ENCODE data around the gene SLFN13.
"Not testable (repeated sequence)": the region's sequence is repeated elsewhere in the genome, so short reads cannot be mapped to it uniquely, and the experiment has no call there.

SLFN13 gene

DNA sequence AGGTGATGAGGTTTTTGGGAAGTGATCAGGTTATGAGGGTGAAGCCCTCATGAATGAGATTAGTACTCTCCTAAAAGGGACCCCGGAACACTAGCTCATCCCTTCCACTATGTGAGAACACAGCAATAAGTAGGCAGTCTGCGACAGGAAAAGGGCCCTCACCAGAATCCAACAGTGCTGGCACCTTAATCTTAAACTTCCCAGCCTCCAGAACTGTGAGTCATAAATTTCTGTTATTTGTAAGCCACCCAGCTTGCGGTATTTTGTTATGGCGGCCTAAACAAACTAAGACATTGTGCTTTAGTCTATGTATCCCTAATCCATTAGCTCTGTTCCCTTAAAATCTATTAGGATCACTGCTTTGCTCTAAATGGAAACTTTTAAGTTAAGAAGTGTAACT, 24.8 kb downstream of the SLFN13 start:
- POLR2A ChIA-PET, result interaction anchor here (1.1 kb wide), 1 partner anchor 10 kb away, joined by 3 read pairs; no protein-coding TSS in a partner anchor
- no peak for TF ChIP-seq ZNF777 (tag by site-specific recombination; IDR thresholded peaks at IDR 0.05; ENCODE audit: borderline replicate concordance)
- no peaks in the 10 kb centered on the region; a peak in 1 of 3 replicates for H3K36me3 ChIP-seq (ENCODE audit: control insufficient read depth in 2 of 2, insufficient read depth in 1 of 2, low read length in 2 of 2)
- no peaks in the 10 kb centered on the region; the same call in 1 of the 2 replicates for H3K9me3 ChIP-seq (ENCODE audit: control insufficient read depth, insufficient read depth, low read depth, low read length)
- CTCF ChIA-PET, result no interaction called here
- H3K4me1 ChIP-seq (ENCODE audit: control insufficient read depth, insufficient read depth, low read length), result no peaks in the 10 kb centered on the region
- no peak overlapping the region for H3K4me3 ChIP-seq (ENCODE audit: low read depth, low read length)
- no peak overlapping the region for H3K27ac ChIP-seq (ENCODE audit: extremely low read depth, low read depth, low read length)

DNA sequence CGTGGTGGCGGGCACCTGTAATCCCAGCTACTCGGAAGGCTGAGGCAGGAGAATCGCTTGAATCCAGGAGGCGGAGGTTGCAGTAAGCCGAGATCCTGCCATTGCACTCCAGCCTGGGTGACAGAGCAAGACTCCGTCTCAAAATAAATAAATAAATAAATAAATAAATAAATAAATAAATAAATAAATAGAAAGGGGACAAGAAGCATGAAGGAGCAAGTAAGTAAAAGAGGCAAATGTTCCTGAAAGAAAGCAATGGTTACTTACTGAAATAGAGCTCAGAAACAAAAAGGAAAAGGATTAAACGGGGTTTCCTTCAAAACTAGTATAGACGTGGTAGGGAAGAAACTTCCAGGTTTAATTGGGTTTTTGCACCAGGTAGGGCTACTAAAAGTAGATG, 27.5 kb downstream of the SLFN13 start:
- H3K4me1 ChIP-seq (ENCODE audit: control insufficient read depth, insufficient read depth, low read length); CTCF ChIA-PET; H3K4me3 ChIP-seq (ENCODE audit: low read depth, low read length); POLR2A ChIA-PET; H3K27ac ChIP-seq (ENCODE audit: extremely low read depth, low read depth, low read length); H3K36me3 ChIP-seq (ENCODE audit: control insufficient read depth in 2 of 2, insufficient read depth in 1 of 2, low read length in 2 of 2); H3K9me3 ChIP-seq (ENCODE audit: control insufficient read depth, insufficient read depth, low read depth, low read length): not testable (repeated sequence)
- TF ChIP-seq ZNF404 (tag by site-specific recombination; IDR thresholded peaks at IDR 0.05), result peak; percentile 73; the same call in 1 of the 2 replicates
- TF ChIP-seq ZNF560 (tag by site-specific recombination; IDR thresholded peaks at IDR 0.05; ENCODE audit: borderline replicate concordance), result peak; percentile 84; the same call in 1 of the 2 replicates
- 0 out of 2 replicates have a peak, but pooled peaks have one; percentile 13 for TF ChIP-seq ZNF341 (tag by site-specific recombination; IDR thresholded peaks at IDR 0.05; ENCODE audit: low read depth)
- TF ChIP-seq RBAK (tag by site-specific recombination; IDR thresholded peaks at IDR 0.05), result 0 out of 2 replicates have a peak, but pooled peaks have one; percentile 37
- peak; percentile 47; the same call in 1 of the 2 replicates for TF ChIP-seq ZNF292 (tag by site-specific recombination; IDR thresholded peaks at IDR 0.05; ENCODE audit: borderline replicate concordance, low read depth)
- TF ChIP-seq ZNF223 (tag by site-specific recombination; IDR thresholded peaks at IDR 0.05), result peak; percentile 69; the same call in 1 of the 2 replicates
- peak; percentile 89 for TF ChIP-seq ZNF394 (tag by site-specific recombination; IDR thresholded peaks at IDR 0.05; ENCODE audit: borderline replicate concordance)
- TF ChIP-seq ZNF629 (tag by site-specific recombination; IDR thresholded peaks at IDR 0.05), result peak; percentile 45; the same call in 1 of the 2 replicates
- peak; percentile 68 for TF ChIP-seq ZBTB8A (tag by site-specific recombination; IDR thresholded peaks at IDR 0.05)
- peak; percentile 48; the same call in 1 of the 2 replicates for TF ChIP-seq ZNF791 (tag by site-specific recombination; IDR thresholded peaks at IDR 0.05)
- peak; percentile 75 for TF ChIP-seq ZNF623 (tag by site-specific recombination; IDR thresholded peaks at IDR 0.05)
- TF ChIP-seq ZNF654 (tag by site-specific recombination; IDR thresholded peaks at IDR 0.05; ENCODE audit: low read depth), result peak; percentile 18; the same call in 1 of the 2 replicates
- TF ChIP-seq, protein P1, sequence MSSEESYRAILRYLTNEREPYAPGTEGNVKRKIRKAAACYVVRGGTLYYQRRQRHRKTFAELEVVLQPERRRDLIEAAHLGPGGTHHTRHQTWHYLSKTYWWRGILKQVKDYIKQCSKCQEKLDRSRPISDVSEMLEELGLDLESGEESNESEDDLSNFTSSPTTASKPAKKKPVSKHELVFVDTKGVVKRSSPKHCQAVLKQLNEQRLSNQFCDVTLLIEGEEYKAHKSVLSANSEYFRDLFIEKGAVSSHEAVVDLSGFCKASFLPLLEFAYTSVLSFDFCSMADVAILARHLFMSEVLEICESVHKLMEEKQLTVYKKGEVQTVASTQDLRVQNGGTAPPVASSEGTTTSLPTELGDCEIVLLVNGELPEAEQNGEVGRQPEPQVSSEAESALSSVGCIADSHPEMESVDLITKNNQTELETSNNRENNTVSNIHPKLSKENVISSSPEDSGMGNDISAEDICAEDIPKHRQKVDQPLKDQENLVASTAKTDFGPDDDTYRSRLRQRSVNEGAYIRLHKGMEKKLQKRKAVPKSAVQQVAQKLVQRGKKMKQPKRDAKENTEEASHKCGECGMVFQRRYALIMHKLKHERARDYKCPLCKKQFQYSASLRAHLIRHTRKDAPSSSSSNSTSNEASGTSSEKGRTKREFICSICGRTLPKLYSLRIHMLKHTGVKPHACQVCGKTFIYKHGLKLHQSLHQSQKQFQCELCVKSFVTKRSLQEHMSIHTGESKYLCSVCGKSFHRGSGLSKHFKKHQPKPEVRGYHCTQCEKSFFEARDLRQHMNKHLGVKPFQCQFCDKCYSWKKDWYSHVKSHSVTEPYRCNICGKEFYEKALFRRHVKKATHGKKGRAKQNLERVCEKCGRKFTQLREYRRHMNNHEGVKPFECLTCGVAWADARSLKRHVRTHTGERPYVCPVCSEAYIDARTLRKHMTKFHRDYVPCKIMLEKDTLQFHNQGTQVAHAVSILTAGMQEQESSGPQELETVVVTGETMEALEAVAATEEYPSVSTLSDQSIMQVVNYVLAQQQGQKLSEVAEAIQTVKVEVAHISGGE (tag by site-specific recombination; conservative IDR thresholded peaks at IDR 0.05; ENCODE audit: low read depth), result peak; percentile 83
- peak; percentile 70; the same call in 1 of the 2 replicates for TF ChIP-seq ZNF558 (tag by site-specific recombination; IDR thresholded peaks at IDR 0.05)
- 0 out of 2 replicates have a peak, but pooled peaks have one; percentile 34 for TF ChIP-seq ZNF354C (tag by site-specific recombination; IDR thresholded peaks at IDR 0.05; ENCODE audit: borderline replicate concordance, low read depth)
- peak; percentile 73; the same call in 1 of the 2 replicates for TF ChIP-seq ZNF664 (tag by site-specific recombination; IDR thresholded peaks at IDR 0.05)
- TF ChIP-seq ZNF140 (tag by site-specific recombination; IDR thresholded peaks at IDR 0.05), result peak; percentile 68; the same call in 1 of the 2 replicates
- TF ChIP-seq ZBTB21 (tag by site-specific recombination; IDR thresholded peaks at IDR 0.05), result peak; percentile 39; the same call in 1 of the 2 replicates
- TF ChIP-seq, protein P2, sequence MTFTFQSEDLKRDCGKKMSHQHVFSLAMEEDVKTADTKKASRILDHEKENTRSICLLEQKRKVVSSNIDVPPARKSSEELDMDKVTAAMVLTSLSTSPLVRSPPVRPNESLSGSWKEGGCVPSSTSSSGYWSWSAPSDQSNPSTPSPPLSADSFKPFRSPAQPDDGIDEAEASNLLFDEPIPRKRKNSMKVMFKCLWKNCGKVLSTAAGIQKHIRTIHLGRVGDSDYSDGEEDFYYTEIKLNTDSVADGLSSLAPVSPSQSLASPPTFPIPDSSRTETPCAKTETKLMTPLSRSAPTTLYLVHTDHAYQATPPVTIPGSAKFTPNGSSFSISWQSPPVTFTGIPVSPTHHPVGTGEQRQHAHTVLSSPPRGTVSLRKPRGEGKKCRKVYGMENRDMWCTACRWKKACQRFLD (tag by site-specific recombination; IDR thresholded peaks at IDR 0.05), result 0 out of 2 replicates have a peak, but pooled peaks have one; percentile 48
- peak; percentile 48; the same call in 1 of the 2 replicates for TF ChIP-seq KLF7 (tag by site-specific recombination; IDR thresholded peaks at IDR 0.05; ENCODE audit: borderline replicate concordance)
- peak; percentile 69 for TF ChIP-seq ZNF266 (tag by site-specific recombination; IDR thresholded peaks at IDR 0.05; ENCODE audit: low read depth)
- TF ChIP-seq, protein P3, sequence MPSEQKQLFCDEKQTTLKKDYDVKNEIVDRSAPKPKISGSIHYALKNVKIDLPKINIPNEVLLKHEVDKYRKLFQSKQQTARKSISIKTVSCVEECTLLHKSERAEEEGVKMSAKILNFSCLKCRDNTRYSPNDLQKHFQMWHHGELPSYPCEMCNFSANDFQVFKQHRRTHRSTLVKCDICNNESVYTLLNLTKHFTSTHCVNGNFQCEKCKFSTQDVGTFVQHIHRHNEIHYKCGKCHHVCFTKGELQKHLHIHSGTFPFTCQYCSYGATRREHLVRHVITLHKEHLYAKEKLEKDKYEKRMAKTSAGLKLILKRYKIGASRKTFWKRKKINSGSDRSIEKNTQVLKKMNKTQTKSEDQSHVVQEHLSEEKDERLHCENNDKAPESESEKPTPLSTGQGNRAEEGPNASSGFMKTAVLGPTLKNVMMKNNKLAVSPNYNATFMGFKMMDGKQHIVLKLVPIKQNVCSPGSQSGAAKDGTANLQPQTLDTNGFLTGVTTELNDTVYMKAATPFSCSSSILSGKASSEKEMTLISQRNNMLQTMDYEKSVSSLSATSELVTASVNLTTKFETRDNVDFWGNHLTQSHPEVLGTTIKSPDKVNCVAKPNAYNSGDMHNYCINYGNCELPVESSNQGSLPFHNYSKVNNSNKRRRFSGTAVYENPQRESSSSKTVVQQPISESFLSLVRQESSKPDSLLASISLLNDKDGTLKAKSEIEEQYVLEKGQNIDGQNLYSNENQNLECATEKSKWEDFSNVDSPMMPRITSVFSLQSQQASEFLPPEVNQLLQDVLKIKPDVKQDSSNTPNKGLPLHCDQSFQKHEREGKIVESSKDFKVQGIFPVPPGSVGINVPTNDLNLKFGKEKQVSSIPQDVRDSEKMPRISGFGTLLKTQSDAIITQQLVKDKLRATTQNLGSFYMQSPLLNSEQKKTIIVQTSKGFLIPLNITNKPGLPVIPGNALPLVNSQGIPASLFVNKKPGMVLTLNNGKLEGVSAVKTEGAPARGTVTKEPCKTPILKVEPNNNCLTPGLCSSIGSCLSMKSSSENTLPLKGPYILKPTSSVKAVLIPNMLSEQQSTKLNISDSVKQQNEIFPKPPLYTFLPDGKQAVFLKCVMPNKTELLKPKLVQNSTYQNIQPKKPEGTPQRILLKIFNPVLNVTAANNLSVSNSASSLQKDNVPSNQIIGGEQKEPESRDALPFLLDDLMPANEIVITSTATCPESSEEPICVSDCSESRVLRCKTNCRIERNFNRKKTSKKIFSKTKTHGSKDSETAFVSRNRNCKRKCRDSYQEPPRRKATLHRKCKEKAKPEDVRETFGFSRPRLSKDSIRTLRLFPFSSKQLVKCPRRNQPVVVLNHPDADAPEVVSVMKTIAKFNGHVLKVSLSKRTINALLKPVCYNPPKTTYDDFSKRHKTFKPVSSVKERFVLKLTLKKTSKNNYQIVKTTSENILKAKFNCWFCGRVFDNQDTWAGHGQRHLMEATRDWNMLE (tag by site-specific recombination; conservative IDR thresholded peaks at IDR 0.05; ENCODE audit: low read depth), result peak; percentile 93
- peak; percentile 56 for TF ChIP-seq ZNF510 (tag by site-specific recombination; IDR thresholded peaks at IDR 0.05; ENCODE audit: insufficient replicate concordance)
- 0 out of 2 replicates have a peak, but pooled peaks have one; percentile 25 for TF ChIP-seq ZNF157 (tag by site-specific recombination; IDR thresholded peaks at IDR 0.05)

Data from HEK293 (cell line).